Right cardiac atrium (tissue), 5 donors: ENCODE results near the gene ZBTB5. TPM values are rescaled to one million over a fixed set of nuclear protein-coding genes. Genes with fewer than 3 reads are reported as not detected.
"Not testable (repeated sequence)": the region's sequence is repeated elsewhere in the genome, so short reads cannot be mapped to it uniquely, and the experiment has no call there.

Experiments
- ATAC-seq, 2 donors: fragments of 200-7000 bp; cut with Tn5 transposase; one replicate each; pipeline versions ENCODE4 v1.8.0 to v1.9.1; 2020; ENCODE audit warnings: moderate library complexity in 2 of 2, mild to moderate bottlenecking in 1 of 2
- DNase-seq, 3 donors: peaks; one replicate each; pipeline ENCODE4 v3.0.0-alpha.2; 2020
- H3K27ac ChIP-seq: one replicate; pipeline ENCODE4 v1.5.1; 2013; ENCODE audit warnings: mild to moderate bottlenecking, low read length, control low read depth, moderate library complexity
- H3K27me3 ChIP-seq: one replicate; pipeline ENCODE4 v1.6.1; 2013; ENCODE audit not compliant: control insufficient read depth, insufficient read depth
- H3K4me1 ChIP-seq: one replicate; pipeline ENCODE4 v1.6.1; 2013; ENCODE audit warnings: low read length; ENCODE audit not compliant: control insufficient read depth, insufficient read depth
- H3K4me3 ChIP-seq: one replicate; pipeline ENCODE4 v1.5.1; 2013; ENCODE audit warnings: low read length, control low read depth
- H3K9me3 ChIP-seq: one replicate; pipeline ENCODE4 v1.6.1; 2013; ENCODE audit warnings: low read length; ENCODE audit not compliant: control insufficient read depth
- WGBS: extraction: QIAGEN DNeasy Blood & Tissue Kit; methylation state at CpG from one replicate; pipeline ENCODE4 v1.1.7; 2013; 5-methylcytosine and 5-hydroxymethylcytosine counted together
- intact Hi-C, 4 donors: fragments of 100-400 bp; cut with DNase I; formaldehyde crosslinking; loops; one replicate each; pipeline versions ENCODE4 v1.11.0 to v1.14.0; 2022 to 2023
- polyA plus RNA-seq: library from polyadenylated mRNA; stranded (reverse); fragments of 200-250 nt; gene quantifications from one replicate; pipeline ENCODE4 v1.2.3, GENCODE V29; 2013
- total RNA-seq, 4 donors: library from RNA; stranded (reverse); fragmentation: NEBNext Ultra II Directional; extraction: Animal tissue kit (Norgen Biotek cat#: 25700); gene quantifications; one replicate each; pipeline ENCODE4 v1.2.1, GENCODE V29; 2021
- donor health status: healthy with polysubstance abuse.
- donor health status: DM: no; HTN: yes; CAD: no.
- donor health status: DM: no; HTN: no; CAD: no.
- donor health status: DM: no; HTN: yes; CAD: no; lungs with severe emphysema.
- donor health status: DM: yes; HTN: yes; CAD: no.

The ZBTB5 gene
- total and polyA plus RNA-seq, 5 donors: 3.8 to 9.1 (median 7.2) TPM

- WGBS: 6% methylated on average over 7 of the region's 7 CpGs
- no peak for ATAC-seq
- intact Hi-C loops: no loop called here
- peak overlapping the region; percentile 43 for H3K4me3 ChIP-seq
- no peaks in the 10 kb centered on the region for H3K9me3 ChIP-seq
- DNase-seq: no peak
- peak overlapping the region; percentile 27 for H3K27ac ChIP-seq
- no peaks in the 10 kb centered on the region for H3K27me3 ChIP-seq
- H3K4me1 ChIP-seq: peaks cover 10% of the 10 kb centered on the region
Measured at GRCh38 chr9:37486256-37486615, 21.0 kb upstream of the ZBTB5 start.

GRCh38 chr9:37485389-37486255, 20.4 kb upstream of the ZBTB5 start, which contains the start of gene POLR1E:
POLR1E (plus strand) TSS chr9:37485948; CDS start chr9:37486048, 100 bp downstream.
- H3K9me3 ChIP-seq: no peaks in the 10 kb centered on the region
- DNase-seq (peak; percentile 94 to 98 (median 97)), ATAC-seq (peak; percentile 98 to 99)
- H3K4me3 ChIP-seq: peak within 1 kb of the TSS; percentile 43
- H3K4me1 ChIP-seq: peaks cover 10% of the 10 kb centered on the region
- peak within 1 kb of the TSS; percentile 27 for H3K27ac ChIP-seq
- H3K27me3 ChIP-seq: no peaks in the 10 kb centered on the region
- intact Hi-C loops: no loop called here
- 3% methylated on average over 56 of the region's 56 CpGs for WGBS

DNA sequence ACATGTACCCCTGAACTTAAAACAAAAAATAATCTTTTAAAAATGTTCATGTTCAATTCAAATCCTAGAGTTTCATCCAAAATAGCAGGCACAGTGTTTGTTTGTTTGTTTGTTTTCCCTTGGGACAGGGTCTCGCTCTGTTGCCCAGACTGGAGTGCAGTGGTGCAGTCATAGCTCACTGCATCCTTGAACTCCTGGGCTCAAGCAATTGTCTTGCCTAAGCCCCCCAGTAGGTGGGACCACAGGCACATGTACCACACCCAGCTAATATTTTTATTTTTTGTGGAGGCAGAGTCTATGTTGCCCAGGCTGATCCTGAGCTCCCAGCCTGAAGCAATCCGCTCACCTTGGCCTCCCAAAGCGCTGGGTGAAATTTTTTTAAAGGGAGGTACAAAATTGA, 15.5 kb upstream of the ZBTB5 start:
- ATAC-seq (no peak), DNase-seq (no peak)
- intact Hi-C loops: loop anchor here in 1 of 4 donors (5.0 kb wide), 1 partner anchor 112 kb away; the partner anchor contains the start of gene TOMM5
- Histone ChIP-seq H3K4me3 (no peak overlapping the region), H3K27ac (no peak overlapping the region), H3K9me3 (no peaks in the 10 kb centered on the region), H3K27me3 (no peaks in the 10 kb centered on the region), H3K4me1 (no peaks in the 10 kb centered on the region)
- WGBS: 83% methylated on average over 3 of the region's 3 CpGs

DNA sequence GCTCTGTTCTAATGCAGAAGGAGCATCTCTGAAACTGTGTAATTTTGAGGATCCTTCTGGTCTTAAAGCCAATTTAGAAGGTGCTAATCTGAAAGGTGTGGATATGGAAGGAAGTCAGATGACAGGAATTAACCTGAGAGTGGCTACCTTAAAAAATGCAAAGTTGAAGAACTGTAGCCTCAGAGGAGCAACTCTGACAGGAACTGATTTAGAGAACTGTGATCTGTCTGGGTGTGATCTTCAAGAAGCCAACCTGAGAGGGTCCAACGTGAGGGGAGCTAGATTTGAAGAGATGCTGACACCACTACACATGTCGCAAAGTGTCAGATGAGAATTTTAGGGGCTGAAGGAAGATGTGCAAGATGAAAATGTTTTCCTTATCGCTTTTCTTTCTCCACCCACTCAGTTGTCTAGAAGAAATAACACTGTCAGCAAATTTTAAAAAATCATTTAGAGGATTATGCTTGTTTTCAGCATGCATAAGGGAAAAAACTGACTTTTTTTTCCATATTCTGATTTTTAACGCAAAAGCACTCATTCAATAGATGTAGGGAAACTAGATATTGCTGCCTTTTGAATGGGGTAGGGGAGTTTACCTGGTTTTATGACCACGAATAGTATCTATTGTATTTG, 12.9 kb upstream of the ZBTB5 start:
- H3K27ac ChIP-seq, H3K4me1 ChIP-seq, intact Hi-C loops, H3K4me3 ChIP-seq, DNase-seq, ATAC-seq, H3K9me3 ChIP-seq, H3K27me3 ChIP-seq: not testable (repeated sequence)
- WGBS: 59% methylated on average over 5 of the region's 5 CpGs

GRCh38 chr9:37477443-37477842, 12.2 kb upstream of the ZBTB5 start:
- H3K4me1 ChIP-seq, H3K4me3 ChIP-seq, intact Hi-C loops, H3K27me3 ChIP-seq, H3K9me3 ChIP-seq, H3K27ac ChIP-seq, DNase-seq, ATAC-seq: not testable (repeated sequence)
- WGBS: 96% methylated on average over 4 of the region's 4 CpGs

GRCh38 chr9:37476930-37477329, 11.7 kb upstream of the ZBTB5 start:
- intact Hi-C loops: no loop called here
- 73% methylated on average over 11 of the region's 11 CpGs for WGBS
- no peak overlapping the region for H3K27ac ChIP-seq
- no peak overlapping the region for H3K4me3 ChIP-seq
- H3K4me1 ChIP-seq: no peaks in the 10 kb centered on the region
- H3K9me3 ChIP-seq: no peaks in the 10 kb centered on the region
- DNase-seq (no peak), ATAC-seq (no peak)
- no peaks in the 10 kb centered on the region for H3K27me3 ChIP-seq

- Histone ChIP-seq H3K27me3 (no peaks in the 10 kb centered on the region), H3K9me3 (no peaks in the 10 kb centered on the region), H3K4me3 (no peak overlapping the region), H3K4me1 (no peaks in the 10 kb centered on the region), H3K27ac (no peak overlapping the region)
- DNase-seq (no peak), ATAC-seq (no peak)
- WGBS: 97% methylated on average over 3 of the region's 3 CpGs
- intact Hi-C loops: no loop called here
Measured at GRCh38 chr9:37474438-37474837, 9.2 kb upstream of the ZBTB5 start.

DNA sequence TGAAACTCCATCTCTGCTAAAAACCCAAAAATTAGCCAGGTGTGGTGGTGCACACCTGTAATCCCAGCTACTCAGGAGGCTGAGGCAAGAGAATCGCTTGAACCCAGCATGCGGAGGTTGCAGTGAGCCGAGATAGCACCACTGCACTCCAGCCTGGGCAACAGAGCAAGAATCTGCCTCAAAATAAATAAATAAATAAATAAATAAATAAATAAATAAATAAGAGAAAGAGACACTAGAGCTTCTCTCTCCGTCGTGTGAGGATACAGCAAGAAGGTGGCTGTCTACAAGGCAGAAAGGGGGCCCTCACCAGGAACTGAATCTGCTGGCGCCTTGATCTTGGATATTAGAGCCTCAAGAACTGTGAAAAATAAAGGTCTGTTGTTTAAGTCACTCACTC, 8.7 kb upstream of the ZBTB5 start:
- H3K4me1 ChIP-seq, intact Hi-C loops, ATAC-seq, H3K4me3 ChIP-seq, H3K27me3 ChIP-seq, DNase-seq, H3K9me3 ChIP-seq, H3K27ac ChIP-seq: not testable (repeated sequence)
- WGBS: 64% methylated on average over 6 of the region's 6 CpGs

DNA sequence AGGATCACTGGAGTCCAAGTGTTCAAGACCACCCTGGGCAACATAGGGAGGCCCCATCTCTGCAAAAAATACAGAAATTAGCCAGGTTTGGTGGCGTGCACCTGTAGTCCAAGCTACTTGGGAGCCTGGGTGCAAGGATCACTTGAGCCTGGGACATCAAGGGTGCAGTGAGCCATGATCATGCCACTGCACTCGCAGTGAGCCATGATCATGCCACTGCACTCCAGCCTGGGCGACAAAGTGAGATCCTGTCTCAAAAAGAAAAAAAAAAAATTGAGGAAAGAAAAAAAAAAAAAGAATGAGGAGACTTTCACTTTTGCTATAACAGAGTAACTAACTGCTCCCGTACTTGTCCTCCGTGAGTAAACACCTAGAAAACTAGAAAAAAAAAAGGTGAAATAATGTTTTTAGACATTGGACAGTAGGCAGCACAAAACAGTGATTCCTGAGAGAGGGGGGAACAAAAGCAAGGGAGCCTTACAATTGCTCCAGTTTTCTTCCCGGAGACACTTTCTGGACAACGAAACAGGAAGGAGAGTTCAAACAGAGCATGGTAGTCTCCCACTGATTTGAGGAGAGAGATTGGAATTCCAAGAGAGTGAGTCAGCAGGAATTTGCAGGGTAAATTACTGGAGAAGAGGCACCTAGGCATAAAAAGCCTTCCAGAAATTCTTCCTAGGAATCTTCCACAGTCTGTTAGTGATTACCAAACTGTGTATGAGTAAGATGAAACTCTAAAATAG, 6.9 kb upstream of the ZBTB5 start:
- WGBS: 24% methylated on average over 7 of the region's 7 CpGs
- ATAC-seq: peak; percentile 78 to 85
- intact Hi-C loops: no loop called here

DNA sequence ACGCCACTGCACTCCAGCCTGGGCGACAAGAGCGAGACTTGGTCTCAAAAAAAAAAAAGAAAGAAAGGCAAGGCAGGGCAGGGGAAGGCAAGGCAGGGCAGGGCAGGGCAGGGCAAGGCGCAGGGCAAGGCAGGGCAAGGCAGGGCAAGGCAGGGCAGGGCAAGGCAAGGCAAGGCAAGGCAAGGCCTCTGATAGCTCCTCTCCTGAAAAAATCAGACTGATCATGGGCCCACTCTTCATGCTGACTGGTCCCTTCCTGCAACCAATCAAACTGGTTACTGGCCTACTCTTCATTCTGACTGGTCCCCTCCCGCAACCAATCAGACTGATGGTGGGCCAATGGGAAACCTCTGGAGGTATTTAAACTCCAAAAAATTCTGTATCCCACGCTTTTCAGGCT, 3.4 kb upstream of the ZBTB5 start:
- Histone ChIP-seq H3K27me3 (no peaks in the 10 kb centered on the region), H3K27ac (no peak overlapping the region), H3K4me3 (no peak overlapping the region), H3K4me1 (peaks cover 2% of the 10 kb centered on the region), H3K9me3 (no peaks in the 10 kb centered on the region)
- DNase-seq: no peak
- WGBS: 97% methylated on average over 6 of the region's 6 CpGs
- intact Hi-C loops: loop anchor here in 1 of 4 donors (10.0 kb wide), 1 partner anchor 54 kb away; no protein-coding TSS in a partner anchor
- ATAC-seq: no peak

More for the DNA sequence above, 6.9 kb upstream of the ZBTB5 start:
- no peak for DNase-seq
- Histone ChIP-seq H3K4me1 (no peaks in the 10 kb centered on the region), H3K9me3 (no peaks in the 10 kb centered on the region), H3K27me3 (no peaks in the 10 kb centered on the region), H3K4me3 (peak overlapping the region; percentile 65), H3K27ac (peak overlapping the region; percentile 77)
